Neural cell (in vitro differentiated cells): ENCODE measurements around the gene TMEM120A.

Experiments
- CTCF ChIP-seq: fragments of 450-650 bp; IDR thresholded peaks from 2 replicates; pipeline ENCODE4 v1.5.1; 2014; ENCODE audit warnings: antibody characterized with exemption, mild to moderate bottlenecking, moderate library complexity; ENCODE audit not compliant: poor library complexity, severe bottlenecking
- EP300 ChIP-seq: fragments of 450-650 bp; conservative IDR thresholded peaks from 2 replicates; pipeline ENCODE4 v1.6.1; 2014; ENCODE audit warnings: antibody characterized with exemption, mild to moderate bottlenecking, moderate library complexity; ENCODE audit not compliant: poor library complexity, severe bottlenecking
- EZH2 ChIP-seq: fragments of 200-600, 300-800 bp; shearing (Covaris generic), sonication (generic); IDR thresholded peaks from 2 replicates; pipeline ENCODE4 v1.6.1; 2014; ENCODE audit warnings: antibody characterized with exemption, low read length, borderline replicate concordance, mild to moderate bottlenecking; ENCODE audit not compliant: insufficient read depth, poor library complexity, severe bottlenecking
- MXI1 ChIP-seq: fragments of 450-650 bp; conservative IDR thresholded peaks from 2 replicates; pipeline ENCODE4 v1.6.1; 2014; ENCODE audit warnings: antibody characterized with exemption, mild to moderate bottlenecking; ENCODE audit not compliant: poor library complexity, severe bottlenecking
- POLR2AphosphoS5 ChIP-seq: IDR thresholded peaks from 2 replicates; pipeline ENCODE4 v1.6.1; 2012
- RAD21 ChIP-seq: fragments of 450-650 bp; conservative IDR thresholded peaks from 2 replicates; pipeline ENCODE4 v1.6.1; 2014; ENCODE audit warnings: antibody characterized with exemption, mild to moderate bottlenecking, moderate library complexity
- TAF1 ChIP-seq: IDR thresholded peaks from 2 replicates; pipeline ENCODE4 v1.6.1; 2012; ENCODE audit warnings: low read depth

DNA sequence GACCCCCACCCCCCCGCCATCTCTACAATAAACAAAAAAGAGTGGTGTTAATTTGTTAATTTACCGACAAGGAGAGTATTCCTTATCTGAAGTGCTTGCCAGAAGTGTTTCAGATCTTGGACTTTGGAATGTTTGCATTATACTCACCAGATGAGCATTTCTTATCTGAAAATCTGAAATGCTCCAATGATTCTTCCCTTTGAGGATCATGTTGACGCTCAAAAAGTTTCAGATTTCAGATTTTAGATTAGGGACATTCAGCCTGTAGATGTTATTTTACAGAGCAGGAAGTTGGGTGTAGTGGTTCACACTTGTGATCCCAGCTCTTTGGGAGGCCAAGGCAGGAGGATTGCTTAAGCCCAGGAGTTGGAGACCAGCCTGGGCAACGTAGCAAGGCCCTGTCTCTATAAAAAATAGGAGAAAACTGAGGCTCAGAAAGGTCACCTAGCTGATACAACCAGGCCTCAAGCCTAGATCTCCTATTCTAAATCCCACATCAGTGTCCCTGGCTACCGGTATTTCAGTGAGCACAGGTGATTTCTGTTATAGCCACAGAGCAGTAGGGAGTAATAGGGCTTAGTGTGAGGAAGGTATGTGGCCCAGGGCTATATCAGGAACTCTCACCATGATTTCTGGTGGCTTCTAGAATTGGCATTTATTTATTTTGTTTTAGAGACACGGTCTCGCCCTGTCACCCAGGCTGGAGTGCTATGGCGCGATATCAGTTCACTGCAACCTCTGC lies 35.4 kb downstream of the TMEM120A start:
- TF ChIP-seq EZH2 (no peak), CTCF (no peak), EP300 (no peak), RAD21 (no peak), POLR2AphosphoS5 (no peak), TAF1 (no peak), MXI1 (no peak)
